Epithelial cell of esophagus (primary cell): ENCODE measurements around the gene VASH1.

Experiments used
- DNase-seq: peaks from one replicate; pipeline ENCODE4 v3.0.0; 2010; ENCODE audit warnings: low read depth
- H3K4me3 ChIP-seq: 2 replicates; pipeline ENCODE4 v1.5.1; 2011; ENCODE audit warnings: mild to moderate bottlenecking, low read length, control low read depth
- CTCF ChIP-seq: IDR thresholded peaks from 2 replicates; pipeline ENCODE4 v1.5.1; 2011; ENCODE audit warnings: low read depth, mild to moderate bottlenecking, low read length, control low read depth, inconsistent platforms; ENCODE audit not compliant: insufficient read depth; ENCODE audit errors: missing control alignments

VASH1 gene

GRCh38 chr14:76742185-76742584 lies 19.1 kb upstream of the VASH1 start:
- no peak for TF ChIP-seq CTCF
- H3K4me3 ChIP-seq, result no peak overlapping the region
- DNase-seq, result no peak

GRCh38 chr14:76742966-76743365 lies 18.3 kb upstream of the VASH1 start:
- no peak for TF ChIP-seq CTCF
- H3K4me3 ChIP-seq, result no peak overlapping the region
- DNase-seq, result no peak

GRCh38 chr14:76752744-76753143 lies 8.5 kb upstream of the VASH1 start:
- no peak for DNase-seq

GRCh38 chr14:76753541-76754198 lies 7.6 kb upstream of the VASH1 start:
- H3K4me3 ChIP-seq, result no peak overlapping the region
- no peak for TF ChIP-seq CTCF
- DNase-seq, result no peak

More at GRCh38 chr14:76752744-76753143, 8.5 kb upstream of the VASH1 start:
- no peak for TF ChIP-seq CTCF
- H3K4me3 ChIP-seq, result no peak overlapping the region

- DNase-seq, result no peak
- H3K4me3 ChIP-seq, result no peak overlapping the region
- TF ChIP-seq CTCF, result no peak
Measured at GRCh38 chr14:76754586-76754985, 6.7 kb upstream of the VASH1 start.

GRCh38 chr14:76755610-76756370 lies 5.5 kb upstream of the VASH1 start:
- DNase-seq, result no peak
- no peak for TF ChIP-seq CTCF
- no peak overlapping the region for H3K4me3 ChIP-seq

- no peak for TF ChIP-seq CTCF
- DNase-seq, result no peak
- H3K4me3 ChIP-seq, result no peak overlapping the region
Measured at GRCh38 chr14:76756371-76756750, 4.9 kb upstream of the VASH1 start.
